ENCODE measurements around the gene KIF13A. TPM values are rescaled to one million over a fixed set of nuclear protein-coding genes. Genes with fewer than 3 reads are reported as not detected.

KIF13A gene
- total RNA-seq, 2 donors from 2014 or later: 35.3 to 45.0 TPM

DNA sequence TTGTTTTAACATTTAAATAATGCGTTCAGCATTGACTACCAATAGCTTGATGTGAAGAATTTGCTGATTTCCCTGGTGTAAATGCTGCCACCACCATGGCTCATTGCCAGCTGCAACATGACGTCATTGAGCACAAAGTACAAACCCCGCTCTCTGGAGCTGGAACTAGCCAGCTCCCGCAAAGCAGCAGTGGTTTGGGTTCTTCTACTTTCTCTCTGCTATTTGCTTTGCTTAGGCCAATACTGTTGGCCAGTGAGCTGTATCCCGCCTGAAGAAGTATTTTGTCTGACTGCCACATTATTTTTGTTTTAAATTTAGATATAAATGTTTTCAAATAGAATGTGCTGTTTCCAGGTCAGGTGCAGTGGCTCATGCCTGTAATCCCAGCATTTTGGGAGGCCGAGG lies 47.4 kb upstream of the KIF13A start:
- Mint-ChIP-seq H3K36me3 (ENCODE audit: low read depth) (no peaks in the 10 kb centered on the region), H3K4me1 (no peaks in the 10 kb centered on the region), H3K4me3 (no peak overlapping the region), H3K27ac (no peak overlapping the region), H3K27me3 (ENCODE audit: insufficient read depth) (no peaks in the 10 kb centered on the region), H3K9me3 (no peaks in the 10 kb centered on the region)
- H3K4me1 ChIP-seq (ENCODE audit: control insufficient read depth, insufficient read depth, low read length): no peaks in the 10 kb centered on the region
- H3K4me3 ChIP-seq (ENCODE audit: low read length): no peak overlapping the region
- H3K27ac ChIP-seq (ENCODE audit: low read depth, low read length): no peak overlapping the region
- H3K9ac ChIP-seq (ENCODE audit: extremely low read depth, low read length, poor library complexity, severe bottlenecking): no peak overlapping the region
- no peaks in the 10 kb centered on the region for H3K9me3 ChIP-seq (ENCODE audit: control insufficient read depth, low read length)
- DNase-seq: no peak
- H3K36me3 ChIP-seq (ENCODE audit: control insufficient read depth, insufficient read depth, low read length): no peaks in the 10 kb centered on the region
- 93 to 95% methylated on average over 5 to 6 of the region's 6 CpGs for WGBS, 2 experiments (ENCODE audit: insufficient coverage in 1 of 2, insufficient read length in 1 of 2)
- H3K27me3 ChIP-seq (ENCODE audit: control insufficient read depth, insufficient read depth, low read length, poor library complexity, severe bottlenecking): no peaks in the 10 kb centered on the region
- TF ChIP-seq, protein P1, sequence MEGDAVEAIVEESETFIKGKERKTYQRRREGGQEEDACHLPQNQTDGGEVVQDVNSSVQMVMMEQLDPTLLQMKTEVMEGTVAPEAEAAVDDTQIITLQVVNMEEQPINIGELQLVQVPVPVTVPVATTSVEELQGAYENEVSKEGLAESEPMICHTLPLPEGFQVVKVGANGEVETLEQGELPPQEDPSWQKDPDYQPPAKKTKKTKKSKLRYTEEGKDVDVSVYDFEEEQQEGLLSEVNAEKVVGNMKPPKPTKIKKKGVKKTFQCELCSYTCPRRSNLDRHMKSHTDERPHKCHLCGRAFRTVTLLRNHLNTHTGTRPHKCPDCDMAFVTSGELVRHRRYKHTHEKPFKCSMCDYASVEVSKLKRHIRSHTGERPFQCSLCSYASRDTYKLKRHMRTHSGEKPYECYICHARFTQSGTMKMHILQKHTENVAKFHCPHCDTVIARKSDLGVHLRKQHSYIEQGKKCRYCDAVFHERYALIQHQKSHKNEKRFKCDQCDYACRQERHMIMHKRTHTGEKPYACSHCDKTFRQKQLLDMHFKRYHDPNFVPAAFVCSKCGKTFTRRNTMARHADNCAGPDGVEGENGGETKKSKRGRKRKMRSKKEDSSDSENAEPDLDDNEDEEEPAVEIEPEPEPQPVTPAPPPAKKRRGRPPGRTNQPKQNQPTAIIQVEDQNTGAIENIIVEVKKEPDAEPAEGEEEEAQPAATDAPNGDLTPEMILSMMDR (conservative IDR thresholded peaks at IDR 0.05): no peak

DNA sequence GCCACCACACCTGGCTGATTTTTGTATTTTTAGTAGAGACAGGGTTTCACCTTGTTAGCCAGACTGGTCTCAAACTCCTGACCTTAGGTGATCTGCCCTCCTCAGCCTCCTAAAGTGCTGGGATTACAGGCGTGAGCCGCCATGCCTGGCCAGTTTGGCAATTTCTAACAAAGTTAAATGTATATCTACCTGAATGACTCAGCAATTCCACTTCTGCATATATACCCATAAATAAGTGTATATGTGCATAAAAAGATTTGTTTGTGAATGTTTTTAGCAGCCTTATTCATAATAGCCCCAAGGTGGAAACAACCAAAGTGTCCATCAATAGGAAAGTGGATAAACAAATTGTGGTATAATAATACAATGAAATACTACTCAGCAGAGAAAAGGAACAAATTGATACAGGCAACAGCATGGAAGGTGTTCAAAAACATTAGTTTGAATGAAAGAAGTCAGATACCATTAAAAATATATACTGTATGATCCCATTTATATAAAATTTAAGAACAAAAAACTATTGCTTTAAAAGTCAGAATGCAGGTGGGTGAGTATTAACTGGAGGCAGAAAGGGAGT lies 44.3 kb upstream of the KIF13A start:
- H3K27ac ChIP-seq (ENCODE audit: low read depth, low read length): no peak overlapping the region
- TF ChIP-seq, protein P1 (conservative IDR thresholded peaks at IDR 0.05): no peak
- Mint-ChIP-seq H3K4me3 (no peak overlapping the region), H3K4me1 (no peaks in the 10 kb centered on the region), H3K27me3 (ENCODE audit: insufficient read depth) (peaks cover 3% of the 10 kb centered on the region), H3K27ac (no peak overlapping the region), H3K36me3 (ENCODE audit: low read depth) (no peaks in the 10 kb centered on the region), H3K9me3 (no peaks in the 10 kb centered on the region)
- H3K36me3 ChIP-seq (ENCODE audit: control insufficient read depth, insufficient read depth, low read length): no peaks in the 10 kb centered on the region
- H3K4me3 ChIP-seq (ENCODE audit: low read length): no peak overlapping the region
- no peaks in the 10 kb centered on the region for H3K9me3 ChIP-seq (ENCODE audit: control insufficient read depth, low read length)
- no peak for DNase-seq
- H3K9ac ChIP-seq (ENCODE audit: extremely low read depth, low read length, poor library complexity, severe bottlenecking): no peak overlapping the region
- H3K27me3 ChIP-seq (ENCODE audit: control insufficient read depth, insufficient read depth, low read length, poor library complexity, severe bottlenecking): no peaks in the 10 kb centered on the region
- 92 to 100% methylated on average over 2 of the region's 2 CpGs for WGBS, 2 experiments (ENCODE audit: insufficient coverage in 1 of 2, insufficient read length in 1 of 2)
- H3K4me1 ChIP-seq (ENCODE audit: control insufficient read depth, insufficient read depth, low read length): no peaks in the 10 kb centered on the region

DNA sequence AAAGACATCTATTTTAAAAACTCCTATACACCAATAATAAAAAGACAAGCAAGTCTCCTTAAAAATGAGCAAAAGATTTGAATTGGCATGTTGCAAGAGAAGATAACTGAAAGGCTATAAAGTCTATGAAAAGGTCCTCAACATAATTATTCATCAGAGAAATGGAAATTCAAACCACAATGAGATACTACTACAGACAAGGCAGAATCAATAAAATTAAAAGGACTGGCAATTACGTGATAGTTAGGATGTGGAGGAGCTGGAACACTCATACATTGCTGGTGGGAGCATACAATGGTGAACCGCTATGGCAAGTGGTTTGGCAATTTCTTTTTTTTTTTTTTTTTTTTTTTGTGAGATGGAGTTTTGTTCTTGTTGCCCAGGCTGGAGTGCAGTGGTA lies 43.8 kb upstream of the KIF13A start:
- Mint-ChIP-seq H3K27me3 (ENCODE audit: insufficient read depth) (peaks cover 3% of the 10 kb centered on the region), H3K36me3 (ENCODE audit: low read depth) (no peaks in the 10 kb centered on the region), H3K9me3 (no peaks in the 10 kb centered on the region), H3K27ac (no peak overlapping the region), H3K4me3 (no peak overlapping the region), H3K4me1 (no peaks in the 10 kb centered on the region)
- no peak for DNase-seq
- TF ChIP-seq, protein P1 (conservative IDR thresholded peaks at IDR 0.05): no peak
- Histone ChIP-seq H3K4me1 (ENCODE audit: control insufficient read depth, insufficient read depth, low read length) (no peaks in the 10 kb centered on the region), H3K36me3 (ENCODE audit: control insufficient read depth, insufficient read depth, low read length) (no peaks in the 10 kb centered on the region), H3K4me3 (ENCODE audit: low read length) (no peak overlapping the region), H3K27ac (ENCODE audit: low read depth, low read length) (no peak overlapping the region), H3K9me3 (ENCODE audit: control insufficient read depth, low read length) (no peaks in the 10 kb centered on the region), H3K9ac (ENCODE audit: extremely low read depth, low read length, poor library complexity, severe bottlenecking) (no peak overlapping the region), H3K27me3 (ENCODE audit: control insufficient read depth, insufficient read depth, low read length, poor library complexity, severe bottlenecking) (no peaks in the 10 kb centered on the region)
- WGBS, 2 experiments (ENCODE audit: insufficient coverage in 1 of 2, insufficient read length in 1 of 2): 100% methylated on average over 2 of the region's 2 CpGs; no CpG with 5 or more reads in 1 of the 2 experiments

Measured in endodermal cell (in vitro differentiated cells).